NCI-H526 (cell line): ENCODE measurements around the gene CIITA.

Experiments
- DNase-seq, 2 experiments: peaks; one replicate each; lab custom pipeline; 2025; lab: John Stamatoyannopoulos, UW

CIITA gene

GRCh38 chr16:10982465-10983150 lies 105.6 kb downstream of the CIITA start:
- DNase-seq = peak; percentile 59 to 84

GRCh38 chr16:10983159-10983558 lies 106.2 kb downstream of the CIITA start:
- peak in 1 of 2 experiments; percentile 28 for DNase-seq

- DNase-seq = peak in 1 of 2 experiments; percentile 10
These were observed 107.5 kb downstream of the CIITA start for GRCh38 chr16:10984509-10984908.
